WTC11 (cell line): ENCODE results near the gene EIF4ENIF1.

Source experiments
- NR2C2 ChIP-seq: sonication (generic); formaldehyde crosslinking; IDR thresholded peaks from 2 replicates; pipeline ENCODE4 v1.8.0; 2022; ENCODE audit warnings: mild to moderate bottlenecking, missing genetic modification reagents
- SP1 ChIP-seq: sonication (generic); formaldehyde crosslinking; conservative IDR thresholded peaks from 2 replicates; pipeline ENCODE4 v1.8.1; 2022; ENCODE audit warnings: missing genetic modification reagents
- TF ChIP-seq, protein P1 (sequence below): fragments of 200-600 bp; IDR thresholded peaks from 2 replicates; pipeline ENCODE4 v1.8.0; 2022; ENCODE audit warnings: antibody characterized with exemption

DNA sequence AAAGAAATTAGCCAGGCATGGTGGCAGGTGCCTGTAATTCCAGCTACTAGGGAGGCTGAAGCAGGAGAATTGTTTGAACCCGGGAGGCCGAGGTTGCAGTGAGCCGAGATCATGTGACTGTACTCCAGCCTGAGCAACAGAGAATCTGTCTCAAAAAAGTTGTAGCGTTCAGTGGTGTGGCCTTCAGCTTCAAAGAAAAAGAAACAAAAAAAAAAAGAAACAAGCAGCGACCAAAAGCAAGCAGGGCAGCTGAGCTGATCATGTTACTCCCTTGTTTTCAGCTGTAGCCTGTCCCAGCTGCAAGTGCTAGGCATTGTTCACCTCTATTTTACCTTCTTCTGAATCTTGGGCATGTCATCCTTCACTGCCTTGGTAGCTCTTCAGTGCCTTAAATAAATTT lies 43.7 kb upstream of the EIF4ENIF1 start:
- TF ChIP-seq, protein P1, sequence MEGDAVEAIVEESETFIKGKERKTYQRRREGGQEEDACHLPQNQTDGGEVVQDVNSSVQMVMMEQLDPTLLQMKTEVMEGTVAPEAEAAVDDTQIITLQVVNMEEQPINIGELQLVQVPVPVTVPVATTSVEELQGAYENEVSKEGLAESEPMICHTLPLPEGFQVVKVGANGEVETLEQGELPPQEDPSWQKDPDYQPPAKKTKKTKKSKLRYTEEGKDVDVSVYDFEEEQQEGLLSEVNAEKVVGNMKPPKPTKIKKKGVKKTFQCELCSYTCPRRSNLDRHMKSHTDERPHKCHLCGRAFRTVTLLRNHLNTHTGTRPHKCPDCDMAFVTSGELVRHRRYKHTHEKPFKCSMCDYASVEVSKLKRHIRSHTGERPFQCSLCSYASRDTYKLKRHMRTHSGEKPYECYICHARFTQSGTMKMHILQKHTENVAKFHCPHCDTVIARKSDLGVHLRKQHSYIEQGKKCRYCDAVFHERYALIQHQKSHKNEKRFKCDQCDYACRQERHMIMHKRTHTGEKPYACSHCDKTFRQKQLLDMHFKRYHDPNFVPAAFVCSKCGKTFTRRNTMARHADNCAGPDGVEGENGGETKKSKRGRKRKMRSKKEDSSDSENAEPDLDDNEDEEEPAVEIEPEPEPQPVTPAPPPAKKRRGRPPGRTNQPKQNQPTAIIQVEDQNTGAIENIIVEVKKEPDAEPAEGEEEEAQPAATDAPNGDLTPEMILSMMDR: no peak
- no peak for TF ChIP-seq NR2C2 (CRISPR knock-in tag)
- TF ChIP-seq SP1 (CRISPR knock-in tag): no peak
